DND-41 (cell line): Measurements from ENCODE around the gene HMCN2.

Experiments used
- ATAC-seq: fragments of 200-7000 bp; cut with Tn5 transposase; 3 replicates; pipeline ENCODE4 v1.9.1; 2021; ENCODE audit warnings: low read depth; ENCODE audit not compliant: insufficient read depth
- DNase-seq: peaks from one replicate; pipeline ENCODE4 v3.0.0-alpha.2; 2020
- H2AFZ ChIP-seq: 2 replicates; pipeline ENCODE4 v1.6.0; 2012; ENCODE audit warnings: low read depth, low read length
- H3K27ac ChIP-seq: 2 replicates; pipeline ENCODE4 v1.5.1; 2012; ENCODE audit warnings: low read length, inconsistent platforms
- H3K27me3 ChIP-seq: fragments of 200-600 bp; sonication (generic); 2 replicates; pipeline ENCODE4 v1.6.0; 2012; ENCODE audit warnings: low read length, mild to moderate bottlenecking, inconsistent platforms; ENCODE audit not compliant: insufficient read depth, poor library complexity
- H3K36me3 ChIP-seq: 2 replicates; pipeline ENCODE4 v1.5.1; 2012; ENCODE audit warnings: low read length, inconsistent platforms; ENCODE audit not compliant: insufficient read depth
- H3K4me1 ChIP-seq: 2 replicates; pipeline ENCODE4 v1.5.1; 2012; ENCODE audit warnings: mild to moderate bottlenecking, low read length; ENCODE audit not compliant: insufficient read depth
- H3K4me2 ChIP-seq: 2 replicates; pipeline ENCODE4 v1.6.0; 2012; ENCODE audit warnings: mild to moderate bottlenecking, moderate library complexity, low read length, inconsistent platforms; ENCODE audit not compliant: insufficient read depth
- H3K4me3 ChIP-seq, 2 experiments: fragments of 200-600 bp in 1 of 2; shearing (Covaris generic) in 1 of 2; 2 replicates each; pipeline ENCODE4 v1.5.1; 2012 to 2016; ENCODE audit warnings: inconsistent platforms in 2 of 2, low read length in 2 of 2, mild to moderate bottlenecking in 2 of 2, low read depth in 1 of 2, moderate library complexity in 1 of 2
- H3K79me2 ChIP-seq: 2 replicates; pipeline ENCODE4 v1.6.0; 2012; ENCODE audit warnings: low read length, inconsistent platforms; ENCODE audit not compliant: insufficient read depth
- H3K9ac ChIP-seq: 2 replicates; pipeline ENCODE4 v1.6.0; 2012; ENCODE audit warnings: low read depth, mild to moderate bottlenecking, inconsistent platforms, low read length, moderate library complexity
- H3K9me3 ChIP-seq: 2 replicates; pipeline ENCODE4 v1.5.1; 2012; ENCODE audit warnings: low read length, moderate library complexity, mild to moderate bottlenecking, inconsistent platforms; ENCODE audit not compliant: insufficient read depth, severe bottlenecking
- H4K20me1 ChIP-seq: 2 replicates; pipeline ENCODE4 v1.6.0; 2012; ENCODE audit warnings: low read length; ENCODE audit not compliant: insufficient read depth
- CTCF ChIP-seq: IDR thresholded peaks from 2 replicates; pipeline ENCODE4 v1.5.1; 2012; ENCODE audit warnings: borderline replicate concordance, low read length, moderate library complexity, mild to moderate bottlenecking; ENCODE audit not compliant: poor library complexity, severe bottlenecking; ENCODE audit errors: extremely low read depth
- EZH2 ChIP-seq: IDR thresholded peaks from 3 replicates; pipeline ENCODE4 v1.6.1; 2012; ENCODE audit warnings: borderline replicate concordance, low read depth, mild to moderate bottlenecking, moderate library complexity, low read length, inconsistent platforms; ENCODE audit not compliant: severe bottlenecking

Gene HMCN2

DNA sequence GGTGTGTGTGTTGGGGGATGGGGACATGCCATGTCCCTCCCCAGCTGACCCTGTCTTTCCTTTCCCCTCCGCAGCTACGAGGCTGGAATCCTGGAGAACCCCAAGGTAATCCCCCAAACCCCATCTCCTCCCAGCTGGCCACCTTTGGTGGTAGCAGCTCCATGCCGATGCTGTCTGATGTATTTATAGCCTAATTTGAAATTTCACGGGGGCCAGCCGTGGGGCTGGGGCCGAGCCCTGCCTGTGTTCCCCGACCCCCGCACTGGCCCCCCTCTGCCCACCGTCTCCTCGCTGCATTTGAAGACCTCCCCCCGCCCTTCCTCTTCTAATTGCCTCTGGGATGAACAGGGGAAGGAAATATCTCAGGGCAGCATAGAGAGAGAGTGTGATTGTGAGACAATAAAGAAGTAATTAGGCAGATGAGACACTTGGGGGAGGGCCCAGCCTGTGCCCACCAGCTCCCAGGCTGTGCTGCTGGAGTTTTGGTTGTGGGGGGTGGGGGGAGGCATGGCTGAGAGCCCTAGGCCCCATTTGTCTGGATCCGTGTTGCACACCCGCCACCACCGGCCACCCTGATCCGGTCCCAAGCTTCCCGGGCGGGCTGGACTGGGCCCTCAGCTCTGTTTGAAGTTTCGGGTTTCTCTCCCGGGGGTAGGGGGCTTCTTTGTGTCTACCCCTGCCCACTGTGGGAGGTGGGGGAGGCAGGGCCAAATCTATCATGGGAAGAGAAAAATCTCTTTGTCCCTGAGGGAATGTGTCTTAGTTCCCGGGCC, 206.0 kb downstream of the HMCN2 start:
- no peak overlapping the region for H3K4me3 ChIP-seq
- no peaks in the 10 kb centered on the region for H3K9me3 ChIP-seq
- ATAC-seq (no peak), DNase-seq (no peak)
- no peak for TF ChIP-seq CTCF
- no peak for TF ChIP-seq EZH2
- H3K9ac ChIP-seq: no peak overlapping the region
- H3K36me3 ChIP-seq: no peaks in the 10 kb centered on the region
- H3K79me2 ChIP-seq: no peaks in the 10 kb centered on the region
- no peaks in the 10 kb centered on the region for H3K4me1 ChIP-seq
- H2AFZ ChIP-seq: no peak overlapping the region
- H3K27ac ChIP-seq: no peak overlapping the region
- H3K27me3 ChIP-seq: no peaks in the 10 kb centered on the region
- no peak overlapping the region for H3K4me2 ChIP-seq
- no peaks in the 10 kb centered on the region for H4K20me1 ChIP-seq

DNA sequence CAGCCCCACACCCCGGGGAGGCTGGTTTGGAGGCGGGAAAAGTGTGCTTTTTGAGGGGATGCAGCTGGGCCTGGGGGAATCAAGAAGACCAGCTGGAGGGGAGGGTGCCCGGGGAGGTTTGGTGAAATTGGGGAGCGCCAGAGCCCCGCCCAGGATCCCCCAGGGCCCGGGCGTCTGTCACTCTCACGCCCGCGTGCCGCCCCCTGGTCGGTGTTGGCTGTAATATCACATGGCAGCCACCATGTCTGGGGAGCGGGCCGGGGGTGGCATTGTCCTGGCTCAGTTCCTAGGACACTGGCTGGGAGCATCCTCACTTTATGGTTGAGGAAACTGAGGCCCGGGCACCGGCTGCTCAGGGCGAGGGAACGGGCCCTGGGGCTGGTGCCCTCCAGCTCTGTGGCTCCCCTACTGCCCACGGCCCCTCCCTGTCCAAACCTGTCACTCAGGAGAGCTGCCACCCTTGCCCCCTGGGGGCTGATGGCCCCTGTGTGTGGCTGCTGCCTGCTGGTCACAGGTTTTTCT, 206.7 kb downstream of the HMCN2 start:
- no peaks in the 10 kb centered on the region; the same call in 1 of the 2 replicates for H4K20me1 ChIP-seq
- no peak overlapping the region for H3K4me3 ChIP-seq
- no peaks in the 10 kb centered on the region for H3K27me3 ChIP-seq
- no peak overlapping the region for H3K27ac ChIP-seq
- H3K9ac ChIP-seq: no peak overlapping the region
- no peaks in the 10 kb centered on the region for H3K36me3 ChIP-seq
- no peak overlapping the region for H2AFZ ChIP-seq
- no peaks in the 10 kb centered on the region for H3K4me1 ChIP-seq
- H3K79me2 ChIP-seq: no peaks in the 10 kb centered on the region
- TF ChIP-seq EZH2 (no peak), CTCF (no peak)
- no peaks in the 10 kb centered on the region for H3K9me3 ChIP-seq
- DNase-seq (no peak), ATAC-seq (no peak)
- no peak overlapping the region for H3K4me2 ChIP-seq

GRCh38 chr9:130473009-130473408, 207.4 kb downstream of the HMCN2 start:
- TF ChIP-seq EZH2 (no peak), CTCF (no peak)
- Histone ChIP-seq H3K36me3 (no peaks in the 10 kb centered on the region), H3K4me2 (no peak overlapping the region), H3K9me3 (no peaks in the 10 kb centered on the region), H3K27ac (no peak overlapping the region), H3K4me3 (no peak overlapping the region), H2AFZ (no peak overlapping the region), H3K9ac (no peak overlapping the region), H4K20me1 (no peaks in the 10 kb centered on the region; the same call in 1 of the 2 replicates), H3K27me3 (no peaks in the 10 kb centered on the region), H3K4me1 (no peaks in the 10 kb centered on the region), H3K79me2 (no peaks in the 10 kb centered on the region)
- DNase-seq: no peak
- no peak for ATAC-seq
